NCI-H345 treated with DMSO at 0.1 percent for 48 hours (cell line): ENCODE results near the gene INPP5F.
"Not testable (repeated sequence)": the region's sequence is repeated elsewhere in the genome, so short reads cannot be mapped to it uniquely, and the experiment has no call there.

ENCODE experiments used
- DNase-seq: peaks from one replicate; lab custom pipeline; 2025; ENCODE audit not compliant: unreplicated experiment; lab: John Stamatoyannopoulos, UW

INPP5F gene

DNA sequence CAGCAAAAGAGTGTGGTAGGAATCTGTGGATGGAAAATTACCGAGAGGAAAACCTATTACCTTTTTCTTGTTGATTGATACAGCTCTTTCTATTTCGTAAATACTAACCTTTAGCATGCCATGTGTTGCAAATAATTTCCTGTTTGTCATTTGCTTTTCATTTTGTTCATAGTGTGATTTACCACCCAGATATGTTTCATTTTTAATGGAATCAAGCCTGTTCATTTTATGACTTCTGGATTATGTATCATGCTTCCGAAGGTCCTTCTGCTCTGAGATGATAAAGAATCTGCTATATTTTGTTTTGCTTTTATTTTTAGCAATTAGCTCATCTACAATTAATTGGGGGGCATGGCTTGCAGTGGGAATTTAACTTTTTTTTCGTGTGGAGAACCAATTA, 46.5 kb downstream of the INPP5F start:
- no peak for DNase-seq

DNA sequence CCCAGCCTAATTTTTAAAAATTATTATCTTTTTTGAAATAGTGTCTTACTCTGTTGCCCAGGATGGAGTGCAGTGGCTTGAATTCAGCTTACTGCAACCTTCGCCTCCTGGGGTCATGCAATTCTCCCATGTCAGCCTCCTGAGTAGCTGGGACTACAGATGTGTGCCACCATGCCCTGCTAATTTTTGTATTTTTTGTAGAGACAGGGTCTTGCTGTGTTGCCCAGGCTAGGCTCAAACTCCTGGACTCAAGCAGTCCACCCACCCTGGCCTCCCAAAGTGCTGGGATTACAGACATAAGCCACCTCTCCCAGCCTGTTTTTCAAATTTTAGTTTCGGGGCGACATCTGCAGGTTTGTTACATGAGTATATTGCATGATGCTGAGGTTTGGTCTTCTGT, 47.2 kb downstream of the INPP5F start:
- not testable (repeated sequence) for DNase-seq

DNA sequence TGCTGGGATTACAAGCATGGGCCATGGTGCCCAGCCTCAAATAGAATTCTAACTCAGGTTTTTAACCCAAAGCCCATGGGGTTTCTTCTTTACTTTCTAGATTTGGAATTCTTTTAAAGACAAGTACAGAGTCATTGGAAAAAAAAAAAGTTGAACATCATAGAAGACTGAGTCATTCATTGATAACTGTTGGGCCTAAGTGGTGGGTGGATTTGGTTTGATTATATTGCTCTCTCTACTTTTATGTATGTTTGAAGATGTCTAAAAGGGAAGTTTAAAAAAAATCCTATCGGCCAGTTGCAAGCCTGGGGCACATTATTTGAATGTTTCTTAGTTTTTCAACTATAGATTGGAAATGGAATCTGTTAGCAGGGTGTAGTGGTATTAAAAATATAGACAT, 49.7 kb downstream of the INPP5F start:
- DNase-seq = no peak

DNA sequence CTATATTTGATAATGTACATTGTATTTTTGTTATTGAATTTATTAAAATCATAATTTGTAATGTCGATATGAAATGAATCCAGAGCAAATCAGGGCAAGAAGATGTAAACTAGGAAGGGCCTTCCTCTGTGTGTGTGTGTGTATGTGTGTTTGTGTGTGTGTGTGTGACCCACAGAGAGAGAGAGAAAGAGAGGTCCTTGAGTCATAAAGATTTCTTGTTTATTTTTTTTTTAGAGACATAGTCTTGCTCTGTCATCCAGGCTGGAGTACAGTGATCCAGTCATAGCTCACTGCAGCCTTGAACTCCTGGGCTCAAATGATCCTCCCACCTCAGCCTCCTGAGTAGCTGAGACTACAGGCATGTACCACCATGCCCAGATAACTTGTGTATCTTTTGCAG, 50.7 kb downstream of the INPP5F start:
- no peak for DNase-seq

GRCh38 chr10:119777686-119778085, 51.8 kb downstream of the INPP5F start:
- DNase-seq = no peak

DNA sequence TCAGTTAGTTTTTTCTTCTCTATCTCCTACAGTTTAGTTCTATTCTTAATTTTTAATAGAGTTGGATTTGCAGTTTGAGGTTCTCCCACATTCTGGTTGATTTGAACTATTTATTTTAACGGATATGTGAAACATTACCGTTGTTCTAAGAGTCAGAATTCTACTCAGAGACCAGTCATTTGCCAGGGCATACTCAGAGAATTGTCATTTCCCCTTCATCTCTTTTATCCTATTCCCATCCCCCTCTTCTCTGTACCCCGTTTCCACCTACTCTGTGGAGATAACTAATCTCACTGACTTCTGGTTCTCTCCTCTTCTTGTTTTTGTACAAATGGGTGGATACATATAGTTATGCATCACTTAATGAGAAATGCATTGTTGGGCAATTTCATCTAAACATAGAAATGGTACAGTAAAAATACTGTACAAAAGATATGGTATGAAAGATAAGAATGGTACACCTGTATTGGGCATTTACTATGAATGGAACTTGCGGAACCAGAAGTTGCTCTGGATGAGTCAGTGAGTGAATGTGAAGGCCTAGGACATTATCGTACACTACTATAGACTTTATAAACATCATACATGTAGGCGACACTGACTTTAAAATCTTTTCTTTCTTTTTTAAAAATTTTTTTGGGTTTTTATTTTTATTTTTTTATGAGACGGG, 53.1 kb downstream of the INPP5F start:
- DNase-seq = no peak

DNA sequence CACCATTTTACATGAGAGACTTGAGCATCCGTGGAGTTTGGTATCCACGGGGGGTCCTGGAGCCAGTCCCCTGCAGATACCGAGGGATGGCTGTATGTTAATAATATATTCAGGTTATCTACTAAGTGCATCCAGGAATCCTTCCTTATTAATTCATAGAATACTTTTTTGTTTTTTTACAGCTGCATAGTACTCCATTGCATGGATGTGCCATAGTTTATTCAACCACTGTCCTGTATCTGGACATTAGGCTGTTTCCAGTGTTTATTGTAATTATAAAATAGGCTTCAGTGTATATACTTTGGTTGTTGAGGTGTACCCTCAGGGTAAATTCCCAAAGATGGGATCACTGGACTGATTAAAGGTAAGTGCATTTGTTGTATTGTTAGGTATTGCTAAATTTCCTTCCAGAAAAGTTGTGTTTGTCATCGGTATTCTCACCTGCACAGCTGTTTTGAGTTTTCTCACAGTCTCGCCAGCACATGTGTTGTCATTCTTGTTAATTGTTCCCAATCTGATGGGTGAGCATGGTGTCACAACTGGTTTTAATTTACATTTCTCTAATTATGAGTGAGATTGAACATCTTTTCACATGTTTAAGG, 55.1 kb downstream of the INPP5F start:
- DNase-seq = no peak

DNA sequence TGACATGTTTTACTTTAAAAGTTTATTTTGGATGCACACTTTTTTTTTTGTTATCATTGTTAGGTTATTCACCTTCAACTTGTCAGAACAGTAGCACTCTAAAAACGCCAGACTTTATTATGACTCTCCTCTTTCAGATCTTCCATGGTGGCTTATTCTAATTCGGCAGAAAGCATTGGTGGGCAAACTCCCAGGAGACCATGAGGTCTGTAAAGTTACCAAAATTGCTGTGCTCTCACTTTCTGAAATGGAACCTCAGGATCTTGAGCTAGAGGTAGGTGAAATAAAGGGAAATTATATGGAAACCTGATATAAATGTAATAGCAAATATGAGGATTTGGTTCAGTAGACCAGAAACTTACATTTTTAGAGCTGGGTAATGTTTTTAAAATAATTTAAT, 55.6 kb downstream of the INPP5F start:
- DNase-seq = no peak

- no peak for DNase-seq
Measured at GRCh38 chr10:119782981-119783664, 57.3 kb downstream of the INPP5F start.

DNA sequence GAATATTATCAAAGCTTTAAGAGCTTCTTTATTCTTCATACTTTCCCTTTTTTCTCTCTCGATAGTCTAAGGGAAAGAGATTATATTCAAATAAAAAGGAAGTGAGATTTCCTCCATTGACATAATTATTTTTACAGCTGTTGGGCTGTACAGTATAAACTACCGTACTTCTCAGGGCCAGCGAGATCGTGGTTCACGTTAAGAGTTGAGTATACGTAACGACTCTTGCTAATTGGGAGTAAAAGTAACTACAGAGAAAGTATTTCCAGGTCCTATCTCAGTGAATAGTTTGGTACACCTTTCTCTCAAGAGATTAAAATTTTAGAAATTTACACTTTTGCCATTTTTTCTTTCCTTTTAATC, 57.8 kb downstream of the INPP5F start:
- DNase-seq = no peak

GRCh38 chr10:119784340-119785067, 58.7 kb downstream of the INPP5F start:
- peak; percentile 12 for DNase-seq

- no peak for DNase-seq
Measured at GRCh38 chr10:119786117-119786769, 60.4 kb downstream of the INPP5F start.

GRCh38 chr10:119795101-119795500, 69.3 kb downstream of the INPP5F start:
- not testable (repeated sequence) for DNase-seq

- DNase-seq = no peak
Measured at GRCh38 chr10:119796039-119796438, 70.2 kb downstream of the INPP5F start.

GRCh38 chr10:119801176-119801575, 75.3 kb downstream of the INPP5F start:
- no peak for DNase-seq

DNA sequence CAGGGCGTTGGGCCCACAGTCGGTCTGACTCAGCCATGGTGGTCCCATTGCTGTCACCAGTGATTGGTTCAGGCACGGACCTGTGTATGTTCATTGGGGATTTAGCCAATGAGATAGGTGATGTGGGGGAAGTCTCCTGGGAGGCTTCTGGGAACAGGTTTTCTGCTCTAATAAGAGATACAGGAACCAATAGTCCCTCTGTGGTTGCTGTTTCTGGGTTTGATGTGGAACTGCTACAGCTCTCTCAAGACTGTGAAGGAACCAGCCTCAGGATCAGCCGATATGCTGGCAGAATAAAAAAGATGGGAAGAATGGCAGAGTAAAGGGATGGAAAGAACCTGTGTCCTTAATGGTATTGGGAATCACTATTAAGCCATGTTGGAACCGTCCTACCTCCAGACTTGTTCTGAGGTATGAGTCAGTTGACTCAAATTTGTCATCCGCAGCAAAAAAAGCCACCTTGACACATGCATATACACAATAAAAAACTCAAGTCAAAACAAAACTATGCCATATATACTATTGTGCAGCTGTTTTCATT, 76.2 kb downstream of the INPP5F start:
- no peak for DNase-seq

GRCh38 chr10:119803264-119803663, 77.4 kb downstream of the INPP5F start:
- DNase-seq = no peak

GRCh38 chr10:119805702-119806230, 79.9 kb downstream of the INPP5F start:
- DNase-seq = no peak

DNA sequence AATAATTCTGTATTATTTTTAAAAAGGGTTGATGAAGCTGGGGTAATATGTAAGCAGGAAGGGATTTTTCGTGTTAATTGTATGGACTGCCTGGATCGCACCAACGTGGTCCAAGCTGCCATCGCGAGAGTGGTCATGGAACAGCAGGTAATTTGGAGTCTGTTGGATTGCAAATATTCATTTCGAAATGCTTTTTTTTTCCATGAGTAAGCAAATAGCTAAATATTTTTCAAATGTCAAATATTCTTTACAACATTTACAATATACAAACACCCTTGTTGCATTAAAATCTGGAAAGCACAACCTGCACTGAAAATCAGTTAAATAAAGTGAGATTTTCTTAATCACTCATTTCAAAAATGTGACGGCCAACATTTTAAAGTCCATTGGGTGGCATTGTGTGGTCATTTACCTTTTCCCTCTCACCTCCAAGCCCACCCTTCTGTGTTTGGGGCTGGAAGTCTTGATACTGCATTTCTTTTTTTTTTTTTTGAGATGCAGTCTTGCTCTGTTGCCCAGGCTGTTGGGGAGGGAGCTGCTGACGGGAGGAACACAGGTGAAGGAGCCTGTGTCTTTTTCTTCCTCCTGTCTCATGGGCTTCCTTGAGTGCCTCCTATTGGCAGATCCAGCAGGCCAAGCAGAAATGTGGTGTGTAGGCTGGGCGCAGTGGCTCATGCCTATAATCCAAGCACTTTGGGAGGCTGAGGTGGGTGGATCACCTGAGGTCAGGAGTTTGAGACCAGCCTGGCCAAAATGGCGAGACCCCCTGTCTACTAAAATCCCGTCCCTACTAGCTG, 80.7 kb downstream of the INPP5F start:
- no peak for DNase-seq
